Esophagus muscularis mucosa (tissue), 3 donors: ENCODE results near the gene C1orf167.

Source experiments
- CTCF ChIP-seq, 3 experiments: fragments of 200-600 bp in 2 of 3; fragments of 450-650 bp in 1 of 3; sonication (generic) in 2 of 3; IDR thresholded peaks; one replicate each; pipeline ENCODE4 v1.5.1; 2017 to 2019; ENCODE audit warnings: antibody characterized with exemption in 3 of 3, mild to moderate bottlenecking in 2 of 3, moderate library complexity in 1 of 3
- POLR2A ChIP-seq: fragments of 450-650 bp; IDR thresholded peaks from one replicate; pipeline ENCODE4 v1.6.1; 2017; ENCODE audit warnings: antibody characterized with exemption, moderate library complexity, mild to moderate bottlenecking, low read depth

- TF ChIP-seq CTCF (IDR thresholded peaks at IDR 0.05) = no peak
- no peak for TF ChIP-seq POLR2A
Measured at GRCh38 chr1:11778336-11778735, 16.3 kb downstream of the C1orf167 start.
